Measurements from ENCODE around the gene AFF3. TPM values are rescaled to one million over a fixed set of nuclear protein-coding genes. Genes with fewer than 3 reads are reported as not detected.

The AFF3 gene
- total RNA-seq, 1 experiment from 2014 or later = 0.61 TPM

DNA sequence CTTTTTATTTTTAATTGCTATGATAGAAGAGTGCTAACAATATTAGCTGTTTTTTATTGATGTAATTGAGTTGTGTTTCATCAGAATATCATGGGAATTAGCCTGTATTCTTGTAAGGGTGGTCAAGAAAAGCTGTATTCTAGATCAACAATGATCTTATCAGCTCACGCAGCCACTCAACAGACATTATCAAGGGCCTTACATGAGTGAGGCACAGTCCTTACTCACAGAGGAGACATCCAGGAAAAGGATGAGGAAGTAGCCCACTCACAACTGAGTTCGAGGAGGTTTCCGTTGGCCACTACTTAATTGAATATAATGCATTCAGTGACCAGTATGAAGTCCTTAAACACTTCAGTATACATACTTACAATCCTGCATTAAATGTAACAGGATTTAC lies 152.5 kb downstream of the AFF3 start:
- Histone ChIP-seq H3K4me2 (ENCODE audit: low read length) (no peak overlapping the region), H2AFZ (ENCODE audit: low read depth, low read length, poor library complexity, severe bottlenecking) (no peak overlapping the region), H3K9me2 (ENCODE audit: insufficient read depth) (no peaks in the 10 kb centered on the region; the same call in 1 of the 2 replicates), H3K36me3 (ENCODE audit: control insufficient read depth in 1 of 2, insufficient read depth in 2 of 2, low read length in 2 of 2) (no peaks in the 10 kb centered on the region), H3K4me3 (replicated peaks in 1 of 2; ENCODE audit: low read depth in 1 of 2, low read length in 2 of 2) (no peak overlapping the region), H3K27ac (ENCODE audit: low read depth, low read length) (no peak overlapping the region), H3K9ac (ENCODE audit: low read length) (no peak overlapping the region), H3K9me3 (ENCODE audit: control insufficient read depth in 1 of 2, insufficient read depth in 1 of 2, low read depth in 1 of 2, low read length in 2 of 2) (no peaks in the 10 kb centered on the region), H3K79me2 (ENCODE audit: insufficient read depth, low read length) (no peaks in the 10 kb centered on the region), H3K27me3 (ENCODE audit: insufficient read depth, low read length) (peaks cover 47% of the 10 kb centered on the region), H4K20me1 (ENCODE audit: insufficient read depth) (no peaks in the 10 kb centered on the region), H3K4me1 (ENCODE audit: control insufficient read depth in 1 of 2, insufficient read depth in 2 of 2, low read length in 2 of 2) (no peaks in the 10 kb centered on the region)
- ChIA-PET RAD21 (ENCODE audit: low non-redundant PET in 1 of 2, low total read pairs in 2 of 2, uncharacterized antibody in 2 of 2, unreplicated experiment in 2 of 2) (no interaction called here), POLR2A (no interaction called here), CTCF (no interaction called here)
- TF ChIP-seq SIN3A (IDR thresholded peaks at IDR 0.05; ENCODE audit: low read depth) (no peak), FOSL1 (IDR thresholded peaks at IDR 0.05; ENCODE audit: low read depth) (no peak), SRF (IDR thresholded peaks at IDR 0.05; ENCODE audit: low read depth) (no peak), ZNF274 (IDR thresholded peaks at IDR 0.05; ENCODE audit: low read depth, low read length) (no peak), YY1 (IDR thresholded peaks at IDR 0.05; ENCODE audit: extremely low read depth, insufficient replicate concordance, low read depth, low read length) (no peak)
- TF ChIP-seq, protein P1, sequence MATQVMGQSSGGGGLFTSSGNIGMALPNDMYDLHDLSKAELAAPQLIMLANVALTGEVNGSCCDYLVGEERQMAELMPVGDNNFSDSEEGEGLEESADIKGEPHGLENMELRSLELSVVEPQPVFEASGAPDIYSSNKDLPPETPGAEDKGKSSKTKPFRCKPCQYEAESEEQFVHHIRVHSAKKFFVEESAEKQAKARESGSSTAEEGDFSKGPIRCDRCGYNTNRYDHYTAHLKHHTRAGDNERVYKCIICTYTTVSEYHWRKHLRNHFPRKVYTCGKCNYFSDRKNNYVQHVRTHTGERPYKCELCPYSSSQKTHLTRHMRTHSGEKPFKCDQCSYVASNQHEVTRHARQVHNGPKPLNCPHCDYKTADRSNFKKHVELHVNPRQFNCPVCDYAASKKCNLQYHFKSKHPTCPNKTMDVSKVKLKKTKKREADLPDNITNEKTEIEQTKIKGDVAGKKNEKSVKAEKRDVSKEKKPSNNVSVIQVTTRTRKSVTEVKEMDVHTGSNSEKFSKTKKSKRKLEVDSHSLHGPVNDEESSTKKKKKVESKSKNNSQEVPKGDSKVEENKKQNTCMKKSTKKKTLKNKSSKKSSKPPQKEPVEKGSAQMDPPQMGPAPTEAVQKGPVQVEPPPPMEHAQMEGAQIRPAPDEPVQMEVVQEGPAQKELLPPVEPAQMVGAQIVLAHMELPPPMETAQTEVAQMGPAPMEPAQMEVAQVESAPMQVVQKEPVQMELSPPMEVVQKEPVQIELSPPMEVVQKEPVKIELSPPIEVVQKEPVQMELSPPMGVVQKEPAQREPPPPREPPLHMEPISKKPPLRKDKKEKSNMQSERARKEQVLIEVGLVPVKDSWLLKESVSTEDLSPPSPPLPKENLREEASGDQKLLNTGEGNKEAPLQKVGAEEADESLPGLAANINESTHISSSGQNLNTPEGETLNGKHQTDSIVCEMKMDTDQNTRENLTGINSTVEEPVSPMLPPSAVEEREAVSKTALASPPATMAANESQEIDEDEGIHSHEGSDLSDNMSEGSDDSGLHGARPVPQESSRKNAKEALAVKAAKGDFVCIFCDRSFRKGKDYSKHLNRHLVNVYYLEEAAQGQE (IDR thresholded peaks at IDR 0.05; ENCODE audit: low read depth) = no peak
- intact Hi-C loops (cut with micrococcal nuclease) = loop anchor here (5.0 kb wide), 1 partner anchor 47 kb away; no protein-coding TSS in a partner anchor
- ATAC-seq = no peak
- no TSS peak for BruUV-seq (replicated peaks)
- no peak for DNase-seq (ENCODE audit: low read depth, low spot score)

DNA sequence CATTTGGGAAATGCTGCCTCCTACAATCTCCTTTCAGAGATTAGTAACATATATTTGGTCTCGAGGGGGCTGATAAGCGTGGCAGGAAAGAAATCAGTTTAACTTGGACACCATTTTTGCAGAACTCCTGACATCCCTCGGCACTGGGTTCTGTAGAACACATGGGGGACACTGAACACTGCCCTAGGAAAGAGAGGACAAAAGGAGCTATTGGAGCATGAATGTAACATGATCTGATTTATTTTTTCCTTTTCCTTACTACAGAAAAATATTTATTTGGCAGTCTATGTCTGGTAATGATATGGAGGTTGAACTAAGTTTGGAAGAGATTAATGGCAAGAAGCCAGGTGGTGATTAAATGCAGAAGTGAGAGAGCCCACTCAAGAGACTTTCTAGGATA lies 153.8 kb downstream of the AFF3 start:
- Histone ChIP-seq H3K27ac (ENCODE audit: low read depth, low read length) (no peak overlapping the region), H4K20me1 (ENCODE audit: insufficient read depth) (no peaks in the 10 kb centered on the region), H3K79me2 (ENCODE audit: insufficient read depth, low read length) (no peaks in the 10 kb centered on the region), H3K4me3 (replicated peaks in 1 of 2; ENCODE audit: low read depth in 1 of 2, low read length in 2 of 2) (no peak overlapping the region), H3K9me3 (ENCODE audit: control insufficient read depth in 1 of 2, insufficient read depth in 1 of 2, low read depth in 1 of 2, low read length in 2 of 2) (no peaks in the 10 kb centered on the region), H3K36me3 (ENCODE audit: control insufficient read depth in 1 of 2, insufficient read depth in 2 of 2, low read length in 2 of 2) (no peaks in the 10 kb centered on the region), H3K9me2 (ENCODE audit: insufficient read depth) (no peaks in the 10 kb centered on the region), H3K4me1 (ENCODE audit: control insufficient read depth in 1 of 2, insufficient read depth in 2 of 2, low read length in 2 of 2) (no peaks in the 10 kb centered on the region), H3K9ac (ENCODE audit: low read length) (no peak overlapping the region), H3K4me2 (ENCODE audit: low read length) (no peak overlapping the region), H3K27me3 (ENCODE audit: insufficient read depth, low read length) (peaks cover 51% of the 10 kb centered on the region), H2AFZ (ENCODE audit: low read depth, low read length, poor library complexity, severe bottlenecking) (no peak overlapping the region)
- ATAC-seq (no peak), DNase-seq (ENCODE audit: low read depth, low spot score) (no peak)
- RAD21 ChIA-PET (ENCODE audit: low non-redundant PET in 1 of 2, low total read pairs in 2 of 2, uncharacterized antibody in 2 of 2, unreplicated experiment in 2 of 2) = no interaction called here
- POLR2A ChIA-PET = no interaction called here
- TF ChIP-seq CEBPB (IDR thresholded peaks at IDR 0.05; ENCODE audit: low read depth) (no peak), EZH2phosphoT487 (IDR thresholded peaks at IDR 0.05; ENCODE audit: borderline replicate concordance) (no peak), POLR2AphosphoS5 (IDR thresholded peaks at IDR 0.05; ENCODE audit: low read depth, low read length) (no peak)
- TF ChIP-seq, protein P2, sequence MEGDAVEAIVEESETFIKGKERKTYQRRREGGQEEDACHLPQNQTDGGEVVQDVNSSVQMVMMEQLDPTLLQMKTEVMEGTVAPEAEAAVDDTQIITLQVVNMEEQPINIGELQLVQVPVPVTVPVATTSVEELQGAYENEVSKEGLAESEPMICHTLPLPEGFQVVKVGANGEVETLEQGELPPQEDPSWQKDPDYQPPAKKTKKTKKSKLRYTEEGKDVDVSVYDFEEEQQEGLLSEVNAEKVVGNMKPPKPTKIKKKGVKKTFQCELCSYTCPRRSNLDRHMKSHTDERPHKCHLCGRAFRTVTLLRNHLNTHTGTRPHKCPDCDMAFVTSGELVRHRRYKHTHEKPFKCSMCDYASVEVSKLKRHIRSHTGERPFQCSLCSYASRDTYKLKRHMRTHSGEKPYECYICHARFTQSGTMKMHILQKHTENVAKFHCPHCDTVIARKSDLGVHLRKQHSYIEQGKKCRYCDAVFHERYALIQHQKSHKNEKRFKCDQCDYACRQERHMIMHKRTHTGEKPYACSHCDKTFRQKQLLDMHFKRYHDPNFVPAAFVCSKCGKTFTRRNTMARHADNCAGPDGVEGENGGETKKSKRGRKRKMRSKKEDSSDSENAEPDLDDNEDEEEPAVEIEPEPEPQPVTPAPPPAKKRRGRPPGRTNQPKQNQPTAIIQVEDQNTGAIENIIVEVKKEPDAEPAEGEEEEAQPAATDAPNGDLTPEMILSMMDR (IDR thresholded peaks at IDR 0.05 in 2 of 3, conservative IDR thresholded peaks at IDR 0.05 in 1 of 3; ENCODE audit: borderline replicate concordance in 1 of 3, insufficient read depth in 1 of 3, low read depth in 2 of 3, low read length in 2 of 3) = no peak
- BruUV-seq (replicated peaks) = no TSS peak
- CTCF ChIA-PET = no interaction called here
- intact Hi-C loops (cut with micrococcal nuclease) = loop anchor here (5.0 kb wide), 1 partner anchor 49 kb away; no protein-coding TSS in a partner anchor

Data from HCT116 (cell line).